HCT116 (cell line): ENCODE data around the gene PSAP. TPM values are rescaled to one million over a fixed set of nuclear protein-coding genes. Genes with fewer than 3 reads are reported as not detected.
A peak's percentile ranks its signal among the peaks of the same experiment; 100 is the strongest.

Source experiments
- ATAC-seq: fragments of 200-7000 bp; cut with Tn5 transposase; 2 replicates; pipeline ENCODE4 v1.9.1; 2020; ENCODE audit warnings: mild to moderate bottlenecking, moderate library complexity
- BruUV-seq: library from RNA; stranded (reverse); fragments of 400-500 nt; replicated peaks from 2 replicates; lab custom pipeline; 2021; lab: Mats Ljungman, UMichigan
- CTCF ChIA-PET: fragments of 300-600 bp; sonication (Branson Sonifier 250); formaldehyde crosslinking; loops from one replicate; lab custom pipeline; 2021; ENCODE audit warnings: antibody characterized with exemption; lab: Charles Lee
- POLR2A ChIA-PET: fragments of 300-600, 350-600 bp; sonication (Branson Sonifier 250); formaldehyde crosslinking; loops from one replicate; lab custom pipeline; 2021; ENCODE audit warnings: antibody characterized with exemption; lab: Charles Lee
- RAD21 ChIA-PET, 2 experiments: fragments of 300-600 bp; sonication (Branson Sonifier 250); formaldehyde crosslinking; loops; one replicate each; lab custom pipeline; 2023; ENCODE audit warnings: low total read pairs in 2 of 2; ENCODE audit not compliant: uncharacterized antibody in 2 of 2, unreplicated experiment in 2 of 2, low non-redundant PET in 1 of 2; lab: Charles Lee
- DNase-seq: peaks from one replicate; pipeline ENCODE4 v3.0.0-alpha.2; 2010; ENCODE audit warnings: low read depth, low spot score
- H2AFZ ChIP-seq: fragments of 200-600 bp; shearing (Covaris generic), sonication (generic); 2 replicates; pipeline ENCODE4 v1.6.1; 2017; ENCODE audit warnings: low read depth, mixed run types, mixed read lengths, antibody characterized with exemption, low read length; ENCODE audit not compliant: poor library complexity, severe bottlenecking
- H3K27ac ChIP-seq: 2 replicates; pipeline ENCODE4 v1.5.1; 2012; ENCODE audit warnings: low read depth, low read length
- H3K27me3 ChIP-seq: fragments of 200-600 bp; sonication (generic); 2 replicates; pipeline ENCODE4 v1.6.1; 2016; ENCODE audit warnings: mixed run types, low read length, mixed read lengths; ENCODE audit not compliant: insufficient read depth
- H3K36me3 ChIP-seq, 2 experiments: fragments of 200-500 bp in 1 of 2; fragments of 200-600 bp in 1 of 2; sonication (Bioruptor generic) in 1 of 2; sonication (generic) in 1 of 2; 2 replicates each; pipeline versions ENCODE4 v1.5.1 to v1.6.1; 2014 to 2016; ENCODE audit warnings: low read length in 2 of 2, inconsistent platforms in 1 of 2, mixed read lengths in 1 of 2, mixed run types in 1 of 2; ENCODE audit not compliant: insufficient read depth in 2 of 2, control insufficient read depth in 1 of 2
- H3K4me1 ChIP-seq, 2 experiments: fragments of 200-600 bp in 1 of 2; sonication (generic) in 1 of 2; 2 replicates each; pipeline versions ENCODE4 v1.5.1 to v1.6.1; 2012 to 2017; ENCODE audit warnings: low read length in 2 of 2, inconsistent platforms in 1 of 2, mild to moderate bottlenecking in 1 of 2, mixed read lengths in 1 of 2, mixed run types in 1 of 2, moderate library complexity in 1 of 2; ENCODE audit not compliant: insufficient read depth in 2 of 2, control insufficient read depth in 1 of 2
- H3K4me2 ChIP-seq: fragments of 200-600 bp; sonication (generic); 2 replicates; pipeline ENCODE4 v1.6.1; 2017; ENCODE audit warnings: mixed run types, low read length, mixed read lengths
- H3K4me3 ChIP-seq, 2 experiments: fragments of 200-600 bp in 1 of 2; sonication (generic) in 1 of 2; replicated peaks in 1 of 2; 2 replicates each; pipeline ENCODE4 v1.5.1; 2011 to 2016; ENCODE audit warnings: low read length in 2 of 2, control low read depth in 1 of 2, low read depth in 1 of 2, mild to moderate bottlenecking in 1 of 2, mixed read lengths in 1 of 2, mixed run types in 1 of 2
- H3K79me2 ChIP-seq: fragments of 200-600 bp; sonication (generic); 2 replicates; pipeline ENCODE4 v1.6.1; 2017; ENCODE audit warnings: mild to moderate bottlenecking, mixed run types, low read length, moderate library complexity, mixed read lengths; ENCODE audit not compliant: insufficient read depth
- H3K9ac ChIP-seq: fragments of 200-600 bp; sonication (generic); 2 replicates; pipeline ENCODE4 v1.6.1; 2016; ENCODE audit warnings: low read length, mixed read lengths
- H3K9me2 ChIP-seq: fragments of 200-600 bp; sonication (generic), shearing (Covaris generic); 2 replicates; pipeline ENCODE4 v1.6.1; 2017; ENCODE audit warnings: mixed run types, mild to moderate bottlenecking, moderate library complexity; ENCODE audit not compliant: insufficient read depth
- H3K9me3 ChIP-seq, 2 experiments: fragments of 200-500 bp in 1 of 2; fragments of 200-600 bp in 1 of 2; sonication (Bioruptor generic) in 1 of 2; sonication (generic) in 1 of 2; 2 replicates each; pipeline ENCODE4 v1.6.1; 2014 to 2017; ENCODE audit warnings: low read length in 2 of 2, mixed read lengths in 2 of 2, inconsistent platforms in 1 of 2, low read depth in 1 of 2, mild to moderate bottlenecking in 1 of 2, mixed run types in 1 of 2, moderate library complexity in 1 of 2; ENCODE audit not compliant: control insufficient read depth in 1 of 2, insufficient read depth in 1 of 2
- H4K20me1 ChIP-seq: fragments of 200-600 bp; sonication (generic), shearing (Covaris generic); 2 replicates; pipeline ENCODE4 v1.6.1; 2017; ENCODE audit warnings: mixed run types, mild to moderate bottlenecking, moderate library complexity; ENCODE audit not compliant: insufficient read depth
- CBX3 ChIP-seq: IDR thresholded peaks from 2 replicates; pipeline ENCODE4 v1.6.1; 2012; ENCODE audit warnings: low read depth
- CEBPB ChIP-seq: IDR thresholded peaks from 2 replicates; pipeline ENCODE4 v1.6.1; 2012; ENCODE audit warnings: low read depth
- CTCF ChIP-seq, 3 experiments: fragments of 200-600 bp in 1 of 3; sonication (generic) in 1 of 3; IDR thresholded peaks in 2 of 3; conservative IDR thresholded peaks in 1 of 3; 2 replicates each; pipeline ENCODE4 v1.5.1; 2012 to 2017; ENCODE audit warnings: low read depth in 2 of 3, low read length in 2 of 3, antibody characterized with exemption in 1 of 3, borderline replicate concordance in 1 of 3, control low read depth in 1 of 3, mild to moderate bottlenecking in 1 of 3, mixed read lengths in 1 of 3, mixed run types in 1 of 3, moderate library complexity in 1 of 3; ENCODE audit not compliant: insufficient read depth in 1 of 3
- EGR1 ChIP-seq: IDR thresholded peaks from 2 replicates; pipeline ENCODE4 v1.6.1; 2012; ENCODE audit warnings: low read depth
- ELF1 ChIP-seq: IDR thresholded peaks from 2 replicates; pipeline ENCODE4 v1.6.1; 2012; ENCODE audit warnings: low read depth, borderline replicate concordance
- FOSL1 ChIP-seq: IDR thresholded peaks from 2 replicates; pipeline ENCODE4 v1.6.1; 2012; ENCODE audit warnings: low read depth
- MAX ChIP-seq: IDR thresholded peaks from 2 replicates; pipeline ENCODE4 v1.6.1; 2012
- RAD21 ChIP-seq: IDR thresholded peaks from 2 replicates; pipeline ENCODE4 v1.6.1; 2012; ENCODE audit warnings: low read depth, mild to moderate bottlenecking
- SRF ChIP-seq: IDR thresholded peaks from 2 replicates; pipeline ENCODE4 v1.6.1; 2012; ENCODE audit warnings: low read depth
- ZFX ChIP-seq: fragments of 450-650 bp; IDR thresholded peaks from 2 replicates; pipeline ENCODE4 v1.6.1; 2017
- ZNF274 ChIP-seq: fragments of 200-500 bp; sonication (Bioruptor generic); IDR thresholded peaks from 2 replicates; pipeline ENCODE4 v1.6.1; 2014; ENCODE audit warnings: mild to moderate bottlenecking, low read depth, low read length, inconsistent platforms
- intact Hi-C: fragments of 100-400 bp; cut with micrococcal nuclease; formaldehyde crosslinking; loops from 2 replicates; pipeline ENCODE4 v1.10.0; 2022
- total RNA-seq: library from RNA; stranded (reverse); gene quantifications from one replicate; pipeline ENCODE4 v1.2.1, GENCODE V29; 2021; ENCODE audit not compliant: unreplicated experiment
- TF ChIP-seq, protein P1 (sequence below): IDR thresholded peaks from 2 replicates; pipeline ENCODE4 v1.6.1; 2011; ENCODE audit warnings: mild to moderate bottlenecking, low read length, moderate library complexity; ENCODE audit not compliant: insufficient replicate concordance; ENCODE audit errors: extremely low read depth

The PSAP gene
- total RNA-seq, 1 experiment from 2014 or later = 444 TPM

DNA sequence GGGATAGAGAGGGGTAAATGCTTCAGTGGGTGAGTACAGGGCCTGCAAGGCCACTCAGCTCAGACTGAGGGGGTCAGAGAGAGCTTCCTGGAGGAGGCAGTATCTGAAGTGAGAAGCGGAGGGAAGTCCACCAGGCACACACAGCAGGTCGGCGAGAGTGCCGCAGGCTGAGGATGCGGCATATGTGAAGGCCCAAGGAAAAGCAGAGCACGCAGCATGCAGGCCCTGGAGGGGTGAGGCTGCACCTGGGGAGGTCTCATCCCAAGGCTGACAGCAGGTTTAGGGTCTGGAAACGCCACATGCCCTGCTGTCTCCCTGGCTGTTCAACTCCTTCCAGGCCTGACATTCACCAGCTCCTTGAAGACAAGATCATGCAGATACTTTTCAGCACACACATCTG is 40.4 kb upstream of the PSAP start:
- no peaks in the 10 kb centered on the region for H3K9me3 ChIP-seq
- H3K4me3 ChIP-seq = no peak overlapping the region
- no peak overlapping the region for H3K9ac ChIP-seq
- H3K79me2 ChIP-seq = no peaks in the 10 kb centered on the region
- BruUV-seq = no TSS peak
- H3K27ac ChIP-seq = no peak overlapping the region
- peaks cover 13 to 26% of the 10 kb centered on the region in 2 experiments for H3K4me1 ChIP-seq
- CTCF ChIA-PET = interaction anchor here (1.1 to 2.0 kb wide), 2 partner anchors 8 to 10 kb away, joined by 3 to 4 read pairs; no protein-coding TSS in a partner anchor
- no peak overlapping the region for H3K4me2 ChIP-seq
- ATAC-seq = no peak
- TF ChIP-seq CBX3 (no peak), EGR1 (no peak), CTCF (IDR thresholded peaks at IDR 0.05 in 2 of 3, conservative IDR thresholded peaks at IDR 0.05 in 1 of 3; ENCODE audit: borderline replicate concordance in 1 of 3, insufficient read depth in 1 of 3, low read depth in 2 of 3, low read length in 2 of 3) (no peak)
- RAD21 ChIA-PET = no interaction called here
- no peaks in the 10 kb centered on the region for H3K27me3 ChIP-seq
- H2AFZ ChIP-seq = no peak overlapping the region
- POLR2A ChIA-PET = no interaction called here
- no peak for DNase-seq
- no peaks in the 10 kb centered on the region for H3K9me2 ChIP-seq
- intact Hi-C loops = no loop called here
- no peaks in the 10 kb centered on the region for H3K36me3 ChIP-seq
- H4K20me1 ChIP-seq = no peaks in the 10 kb centered on the region

DNA sequence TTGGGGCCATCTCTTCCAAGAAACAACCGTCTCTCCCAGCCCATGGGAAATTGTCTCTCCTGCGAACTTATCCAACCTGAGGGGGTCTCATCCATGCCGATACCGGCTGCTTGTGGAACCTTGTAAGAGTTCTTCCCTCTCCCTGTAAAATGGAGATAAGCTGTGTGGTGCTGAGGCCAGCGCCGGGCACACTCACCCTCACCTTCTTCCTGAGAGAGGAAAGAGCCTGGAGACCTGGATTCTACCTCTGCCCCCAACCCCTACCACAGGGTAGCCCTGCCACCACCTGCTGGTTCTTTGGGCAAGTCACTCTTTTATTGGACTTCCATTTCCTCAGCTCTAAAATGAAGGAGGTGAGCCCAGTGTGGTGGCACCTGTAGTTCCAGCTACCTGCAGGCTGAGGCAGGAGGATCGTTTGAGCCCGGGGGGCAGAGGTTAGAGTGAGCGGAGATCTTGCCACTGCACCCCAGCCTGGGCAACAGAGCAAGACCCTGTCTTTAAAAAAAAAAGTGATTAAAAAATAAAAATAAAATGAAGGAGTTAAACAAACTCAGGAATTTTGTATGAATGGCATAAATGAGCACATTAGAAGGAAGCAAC is 38.4 kb upstream of the PSAP start:
- RAD21 ChIA-PET = no interaction called here
- DNase-seq (no peak), ATAC-seq (peak; percentile 28)
- Histone ChIP-seq H3K4me3 (peak overlapping the region in 1 of 2 experiments; percentile 75; a peak in 1 of 4 replicates), H3K9ac (peak overlapping the region; percentile 74), H3K27me3 (no peaks in the 10 kb centered on the region), H2AFZ (peak overlapping the region; percentile 98), H3K36me3 (no peaks in the 10 kb centered on the region), H3K79me2 (no peaks in the 10 kb centered on the region), H3K27ac (peak overlapping the region; percentile 52), H3K4me2 (peak overlapping the region; percentile 100), H3K9me2 (no peaks in the 10 kb centered on the region), H3K9me3 (no peaks in the 10 kb centered on the region), H4K20me1 (no peaks in the 10 kb centered on the region), H3K4me1 (peaks cover 13 to 26% of the 10 kb centered on the region in 2 experiments)
- POLR2A ChIA-PET = interaction anchor here (1.8 kb wide), 1 partner anchor 29 kb away, joined by 6 read pairs; no protein-coding TSS in a partner anchor
- BruUV-seq = no TSS peak
- CTCF ChIA-PET = interaction anchor here (0.8 kb wide), 1 partner anchor 159 kb away, joined by 6 read pairs; no protein-coding TSS in a partner anchor
- intact Hi-C loops = no loop called here
- TF ChIP-seq RAD21 = peak; percentile 29; the same call in 1 of the 2 replicates
- TF ChIP-seq, protein P1, sequence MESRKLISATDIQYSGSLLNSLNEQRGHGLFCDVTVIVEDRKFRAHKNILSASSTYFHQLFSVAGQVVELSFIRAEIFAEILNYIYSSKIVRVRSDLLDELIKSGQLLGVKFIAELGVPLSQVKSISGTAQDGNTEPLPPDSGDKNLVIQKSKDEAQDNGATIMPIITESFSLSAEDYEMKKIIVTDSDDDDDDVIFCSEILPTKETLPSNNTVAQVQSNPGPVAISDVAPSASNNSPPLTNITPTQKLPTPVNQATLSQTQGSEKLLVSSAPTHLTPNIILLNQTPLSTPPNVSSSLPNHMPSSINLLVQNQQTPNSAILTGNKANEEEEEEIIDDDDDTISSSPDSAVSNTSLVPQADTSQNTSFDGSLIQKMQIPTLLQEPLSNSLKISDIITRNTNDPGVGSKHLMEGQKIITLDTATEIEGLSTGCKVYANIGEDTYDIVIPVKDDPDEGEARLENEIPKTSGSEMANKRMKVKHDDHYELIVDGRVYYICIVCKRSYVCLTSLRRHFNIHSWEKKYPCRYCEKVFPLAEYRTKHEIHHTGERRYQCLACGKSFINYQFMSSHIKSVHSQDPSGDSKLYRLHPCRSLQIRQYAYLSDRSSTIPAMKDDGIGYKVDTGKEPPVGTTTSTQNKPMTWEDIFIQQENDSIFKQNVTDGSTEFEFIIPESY = no peak
- TF ChIP-seq CEBPB = no peak
- TF ChIP-seq ELF1 = no peak
- TF ChIP-seq SRF = no peak
- peak in 1 of 3 experiments; percentile 14; a peak in 1 of 6 replicates for TF ChIP-seq CTCF (IDR thresholded peaks at IDR 0.05 in 2 of 3, conservative IDR thresholded peaks at IDR 0.05 in 1 of 3; ENCODE audit: borderline replicate concordance in 1 of 3, insufficient read depth in 1 of 3, low read depth in 2 of 3, low read length in 2 of 3)
- no peak for TF ChIP-seq FOSL1
- TF ChIP-seq MAX = no peak
- TF ChIP-seq ZFX = no peak
- TF ChIP-seq ZNF274 = no peak
